Astrocyte (in vitro differentiated cells and primary cell): Measurements from ENCODE around the gene PPARG.

Experiments used
- CTCF ChIP-seq: IDR thresholded peaks from 2 replicates; pipeline ENCODE4 v1.5.1; 2011; ENCODE audit warnings: low read depth, mild to moderate bottlenecking, inconsistent platforms, low read length, moderate library complexity; ENCODE audit not compliant: insufficient read depth
- EZH2 ChIP-seq: IDR thresholded peaks from 2 replicates; pipeline ENCODE4 v1.6.1; 2012; ENCODE audit warnings: mild to moderate bottlenecking, low read length, inconsistent platforms; ENCODE audit not compliant: insufficient read depth

DNA sequence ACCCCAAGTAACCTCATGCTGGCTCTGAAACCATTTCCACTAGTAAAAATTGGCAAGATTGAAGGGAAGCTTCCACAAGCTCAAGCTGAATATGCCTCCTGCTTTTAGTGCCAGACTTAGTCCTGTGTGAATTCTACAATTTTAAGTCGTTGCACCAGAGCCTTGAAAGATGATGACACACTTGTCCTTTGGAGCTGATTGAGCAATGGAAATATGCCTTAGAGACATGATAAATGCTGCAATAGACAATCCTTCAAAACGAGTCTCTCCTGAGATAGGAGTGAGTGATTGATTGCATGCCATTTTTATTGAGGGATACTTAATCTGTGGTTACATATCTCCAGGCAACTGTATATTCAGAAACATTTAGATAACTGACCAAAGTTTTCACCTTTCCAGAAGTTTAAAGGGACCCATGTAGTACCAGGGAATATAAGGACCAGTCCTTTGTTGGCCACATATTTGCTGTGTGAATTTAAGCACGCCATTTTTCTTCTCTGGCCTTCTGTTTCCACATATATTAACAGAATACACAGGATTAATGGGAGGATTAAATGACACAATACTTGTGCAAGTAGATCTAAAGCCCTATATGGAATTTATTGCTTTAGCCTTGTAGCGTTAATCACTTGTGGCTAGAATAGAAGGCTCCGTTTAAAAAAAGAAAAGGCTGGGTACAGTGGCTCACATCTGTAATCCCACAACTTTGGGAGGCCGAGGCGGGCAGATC lies 65.1 kb downstream of the PPARG start:
- TF ChIP-seq CTCF, result no peak
- no peak for TF ChIP-seq EZH2
